ENCODE results near the gene DZIP1L.

DZIP1L gene

GRCh38 chr3:138082992-138083386 lies 32.4 kb downstream of the DZIP1L start:
- TF ChIP-seq CTCF (conservative IDR thresholded peaks at IDR 0.05; ENCODE audit: low read depth) = no peak
- ChIA-PET POLR2A (ENCODE audit: low non-redundant PET) (no interaction called here), CTCF (interaction anchor here (1.0 to 1.1 kb wide), 2 partner anchors 13 to 35 kb away, joined by 3 to 4 read pairs; no protein-coding TSS in a partner anchor)
- H3K27ac ChIP-seq = peak overlapping the region; percentile 59
- no peak for DNase-seq (ENCODE audit: low spot score)

- DNase-seq (ENCODE audit: low spot score) = peak; percentile 68
- TF ChIP-seq CTCF (conservative IDR thresholded peaks at IDR 0.05; ENCODE audit: low read depth) = no peak
- CTCF ChIA-PET = interaction anchor here (0.5 to 1.1 kb wide), 5 partner anchors 12 to 104 kb away, joined by 3 to 4 read pairs (median 3); no protein-coding TSS in a partner anchor
- POLR2A ChIA-PET (ENCODE audit: low non-redundant PET) = interaction anchor here (0.8 kb wide), 1 partner anchor 33 kb away, joined by 3 read pairs; the partner anchor contains the start of gene DZIP1L
- peak overlapping the region; percentile 86 for H3K27ac ChIP-seq
These were observed 33.1 kb downstream of the DZIP1L start for GRCh38 chr3:138082085-138082991.

GRCh38 chr3:138081371-138082084 lies 33.9 kb downstream of the DZIP1L start:
- ChIA-PET CTCF (interaction anchor here (0.9 to 1.0 kb wide), 2 partner anchors 14 to 38 kb away, joined by 3 to 4 read pairs; no protein-coding TSS in a partner anchor), POLR2A (ENCODE audit: low non-redundant PET) (no interaction called here)
- peak overlapping the region; percentile 86 for H3K27ac ChIP-seq
- no peak for TF ChIP-seq CTCF (conservative IDR thresholded peaks at IDR 0.05; ENCODE audit: low read depth)
- DNase-seq (ENCODE audit: low spot score) = peak; percentile 20

- ChIA-PET CTCF (interaction anchor here (0.7 to 0.9 kb wide), 2 partner anchors 27 to 1496 kb away, joined by 3 to 4 read pairs; no protein-coding TSS in a partner anchor), POLR2A (ENCODE audit: low non-redundant PET) (no interaction called here)
- no peak overlapping the region for H3K27ac ChIP-seq
- no peak for TF ChIP-seq CTCF (conservative IDR thresholded peaks at IDR 0.05; ENCODE audit: low read depth)
- no peak for DNase-seq (ENCODE audit: low spot score)
These were observed 35.5 kb downstream of the DZIP1L start for GRCh38 chr3:138079901-138080300.

- H3K27ac ChIP-seq = peak overlapping the region; percentile 61
- DNase-seq (ENCODE audit: low spot score) = peak; percentile 83
- CTCF ChIA-PET = no interaction called here
- TF ChIP-seq CTCF (conservative IDR thresholded peaks at IDR 0.05; ENCODE audit: low read depth) = no peak
- POLR2A ChIA-PET (ENCODE audit: low non-redundant PET) = no interaction called here
These were observed 36.5 kb downstream of the DZIP1L start for GRCh38 chr3:138078901-138079344.

GRCh38 chr3:138078096-138078495 lies 37.3 kb downstream of the DZIP1L start:
- TF ChIP-seq CTCF (conservative IDR thresholded peaks at IDR 0.05; ENCODE audit: low read depth) = no peak
- CTCF ChIA-PET = no interaction called here
- POLR2A ChIA-PET (ENCODE audit: low non-redundant PET) = no interaction called here
- H3K27ac ChIP-seq = peak overlapping the region; percentile 61
- DNase-seq (ENCODE audit: low spot score) = peak; percentile 48

All from RWPE1 (cell line).